WERI-Rb-1 (cell line): Measurements from ENCODE around the gene LCE2C.

Source experiments
- DNase-seq: peaks from one replicate; pipeline ENCODE4 v3.0.0-alpha.2; 2020
- H3K27ac ChIP-seq: fragments of 250-450 bp; sonication (Bioruptor Pico); 2 replicates; pipeline ENCODE4 v1.5.1; 2020; ENCODE audit warnings: mild to moderate bottlenecking, moderate library complexity
- H3K27me3 ChIP-seq: fragments of 250-450 bp; sonication (Bioruptor Pico); 2 replicates; pipeline ENCODE4 v1.5.1; 2021; ENCODE audit warnings: mild to moderate bottlenecking, low read depth, moderate library complexity; ENCODE audit not compliant: insufficient read depth, severe bottlenecking
- H3K36me3 ChIP-seq: fragments of 250-450 bp; sonication (Bioruptor Pico); 2 replicates; pipeline ENCODE4 v1.5.1; 2020; ENCODE audit warnings: mild to moderate bottlenecking, moderate library complexity
- H3K4me3 ChIP-seq: 2 replicates; pipeline ENCODE4 v1.5.1; 2011; ENCODE audit warnings: low read depth, mild to moderate bottlenecking, control low read depth, low read length
- H3K9me3 ChIP-seq: fragments of 250-450 bp; sonication (Bioruptor Pico); 2 replicates; pipeline ENCODE4 v1.5.1; 2021; ENCODE audit warnings: mild to moderate bottlenecking, moderate library complexity; ENCODE audit not compliant: severe bottlenecking
- CTCF ChIP-seq: IDR thresholded peaks from 2 replicates; pipeline ENCODE4 v1.5.1; 2011; ENCODE audit warnings: low read depth, mild to moderate bottlenecking, control low read depth, inconsistent platforms, low read length

Gene LCE2C

GRCh38 chr1:152697701-152698600 lies 22.9 kb downstream of the LCE2C start, which contains the start of gene LCE2A:
LCE2A (plus strand) TSS chr1:152698345; CDS start chr1:152698902, 557 bp downstream.
- Histone ChIP-seq H3K9me3 (no peaks in the 10 kb centered on the region), H3K27me3 (peaks cover 86% of the 10 kb centered on the region), H3K4me3 (no peak within 1 kb of the TSS), H3K36me3 (no peaks in the 10 kb centered on the region), H3K27ac (no peak within 1 kb of the TSS)
- no peak for DNase-seq
- no peak for TF ChIP-seq CTCF

GRCh38 chr1:152699746-152700145 lies 24.7 kb downstream of the LCE2C start:
- Histone ChIP-seq H3K4me3 (no peak overlapping the region), H3K36me3 (no peaks in the 10 kb centered on the region), H3K27me3 (peaks cover 95% of the 10 kb centered on the region), H3K9me3 (no peaks in the 10 kb centered on the region), H3K27ac (no peak overlapping the region)
- no peak for TF ChIP-seq CTCF
- no peak for DNase-seq

DNA sequence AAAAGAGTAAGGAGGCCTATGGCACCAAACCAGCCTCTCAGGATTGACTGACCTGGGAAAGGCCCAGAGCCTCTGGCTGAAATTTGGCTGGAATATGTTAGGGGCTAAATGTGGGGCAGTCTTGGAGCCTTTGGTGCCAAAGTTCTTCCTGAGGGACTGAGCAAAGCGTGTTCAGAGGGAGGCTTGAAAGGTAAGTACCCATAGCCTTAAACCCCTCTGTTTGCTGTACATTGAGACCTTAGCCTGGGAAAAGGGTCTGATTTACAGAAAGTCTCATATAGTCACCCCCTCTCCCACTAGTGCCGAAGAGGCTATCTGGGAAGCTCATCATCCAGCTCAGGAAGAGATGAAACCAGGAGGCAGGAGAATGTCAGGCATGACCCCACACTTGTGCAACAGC lies 32.8 kb downstream of the LCE2C start, which contains the start of gene LCE4A:
Gene LCE4A, plus strand, starts transcription at position 301 of the 400 bp plus-strand sequence. CDS start 916 bp downstream, outside the sequence.
- Histone ChIP-seq H3K27me3 (peaks cover 89% of the 10 kb centered on the region), H3K27ac (no peak within 1 kb of the TSS), H3K36me3 (no peaks in the 10 kb centered on the region), H3K9me3 (peaks cover 2% of the 10 kb centered on the region), H3K4me3 (no peak within 1 kb of the TSS)
- DNase-seq: no peak
- TF ChIP-seq CTCF: no peak

GRCh38 chr1:152718238-152718637 lies 43.2 kb downstream of the LCE2C start:
- TF ChIP-seq CTCF: no peak
- Histone ChIP-seq H3K36me3 (no peaks in the 10 kb centered on the region), H3K27me3 (peaks cover 98% of the 10 kb centered on the region), H3K9me3 (peaks cover 4% of the 10 kb centered on the region), H3K4me3 (no peak overlapping the region), H3K27ac (no peak overlapping the region)
- no peak for DNase-seq

GRCh38 chr1:152725261-152725660 lies 50.2 kb downstream of the LCE2C start:
- no peak for TF ChIP-seq CTCF
- Histone ChIP-seq H3K9me3 (no peaks in the 10 kb centered on the region), H3K4me3 (no peak overlapping the region), H3K27me3 (peaks cover 95% of the 10 kb centered on the region), H3K27ac (no peak overlapping the region), H3K36me3 (no peaks in the 10 kb centered on the region)
- no peak for DNase-seq
